Activated naive CD4-positive, alpha-beta T cell treated with anti-CD3 and anti-CD28 coated beads, Interleukin-2, amount 50 U/mL, for 72 hours (primary cell): ENCODE measurements around the gene BCAR1. TPM values are rescaled to one million over a fixed set of nuclear protein-coding genes. Genes with fewer than 3 reads are reported as not detected.

Source experiments
- ATAC-seq, 2 donors: fragments of 150-1000 bp; cut with Tn5 transposase; 2 replicates each; pipeline ENCODE4 v1.10.0; 2021; ENCODE audit warnings: mild to moderate bottlenecking in 2 of 2, moderate library complexity in 2 of 2
- DNase-seq, 2 donors: peaks; one replicate each; pipeline ENCODE4 v3.0.0; 2021 to 2022; ENCODE audit warnings: low spot score in 2 of 2
- H3K27ac Mint-ChIP-seq, 2 donors: one replicate each; pipeline ENCODE4 v1.8.0; 2022; ENCODE audit warnings: mild to moderate bottlenecking in 2 of 2, mixed read lengths in 2 of 2
- H3K36me3 Mint-ChIP-seq, 2 donors: one replicate each; pipeline ENCODE4 v1.8.0; 2022; ENCODE audit warnings: mixed read lengths in 2 of 2
- H3K9me3 Mint-ChIP-seq, 2 donors: one replicate each; pipeline ENCODE4 v1.8.0; 2022; ENCODE audit warnings: mixed read lengths in 2 of 2
- total RNA-seq, 2 donors: library from RNA; stranded (reverse); gene quantifications; one replicate each; pipeline ENCODE4 v1.2.3, GENCODE V29; 2022

The BCAR1 gene
- total RNA-seq, 2 donors from 2014 or later, result 0.16 to 0.71 TPM

DNA sequence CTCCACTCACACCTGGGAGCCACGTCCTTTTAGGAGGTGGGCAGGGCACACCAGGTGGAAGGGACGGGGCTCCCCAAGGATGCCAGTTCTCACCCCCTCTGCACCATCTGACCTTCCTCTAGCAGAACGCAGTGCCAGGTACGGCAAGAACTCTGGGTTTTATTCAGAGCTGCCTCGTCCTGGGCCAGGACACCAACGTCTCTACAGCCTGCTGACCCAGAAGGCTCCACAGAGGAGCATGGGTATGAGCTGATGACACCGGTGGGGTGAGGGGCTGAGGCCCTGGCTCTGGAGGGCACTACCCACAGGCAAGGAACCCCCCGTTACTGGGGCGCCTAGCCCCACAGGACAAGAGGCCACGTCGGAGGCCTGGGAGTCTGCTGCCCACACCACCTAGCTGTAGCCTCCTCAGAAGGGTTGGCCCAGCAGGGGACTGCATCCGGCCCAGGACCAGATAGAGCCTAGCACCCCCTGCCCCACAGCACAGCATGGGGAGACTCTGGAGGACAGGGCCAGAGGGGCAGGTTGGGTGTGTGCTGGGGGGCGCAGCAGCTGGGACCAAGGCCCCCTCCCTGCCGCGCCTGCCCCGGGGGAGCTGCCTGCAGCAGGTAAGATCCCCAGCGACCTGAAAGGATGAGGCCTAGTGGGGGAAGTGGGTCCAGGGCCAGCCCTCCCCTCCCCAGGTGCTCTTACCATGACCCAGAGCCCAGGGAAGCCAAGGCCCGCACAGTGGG, 13.9 kb downstream of the BCAR1 start:
- H3K9me3 Mint-ChIP-seq, result no peaks in the 10 kb centered on the region
- no peak overlapping the region for H3K27ac Mint-ChIP-seq
- DNase-seq (no peak), ATAC-seq (no peak)
- no peaks in the 10 kb centered on the region for H3K36me3 Mint-ChIP-seq

DNA sequence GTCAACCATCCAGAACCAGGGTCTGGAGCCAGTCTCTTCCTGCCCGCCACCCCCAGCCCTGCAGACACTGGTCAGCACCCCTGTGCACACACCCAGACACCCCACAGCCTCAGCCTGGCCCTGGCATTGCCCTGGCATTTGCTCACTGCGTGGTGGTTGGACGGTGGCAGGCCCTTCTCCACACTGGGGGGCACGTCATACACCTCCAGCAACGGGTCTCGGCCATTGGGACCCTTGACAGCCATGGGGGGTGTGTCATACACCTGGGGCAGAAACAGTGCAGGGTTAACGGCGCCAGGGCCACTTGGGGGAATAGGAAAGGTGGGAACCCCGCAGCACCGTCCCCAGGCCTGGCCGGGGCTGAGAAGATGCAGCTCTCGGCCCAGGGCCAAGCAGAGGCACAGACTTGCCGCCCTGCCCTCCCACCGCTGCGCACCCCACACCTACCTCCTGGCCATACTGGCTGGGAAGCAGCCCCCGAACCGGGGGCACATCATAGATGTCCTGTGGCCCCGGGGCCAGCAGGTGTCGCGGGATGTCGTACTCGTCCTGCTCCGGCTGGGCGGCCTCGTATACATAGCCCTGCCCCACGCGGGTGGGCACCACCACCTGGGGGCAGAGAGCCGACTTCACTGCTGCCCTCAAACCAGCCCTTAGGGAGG, 14.6 kb downstream of the BCAR1 start:
- H3K36me3 Mint-ChIP-seq, result no peaks in the 10 kb centered on the region
- no peak for DNase-seq
- H3K27ac Mint-ChIP-seq, result no peak overlapping the region
- no peak for ATAC-seq
- H3K9me3 Mint-ChIP-seq, result no peaks in the 10 kb centered on the region

DNA sequence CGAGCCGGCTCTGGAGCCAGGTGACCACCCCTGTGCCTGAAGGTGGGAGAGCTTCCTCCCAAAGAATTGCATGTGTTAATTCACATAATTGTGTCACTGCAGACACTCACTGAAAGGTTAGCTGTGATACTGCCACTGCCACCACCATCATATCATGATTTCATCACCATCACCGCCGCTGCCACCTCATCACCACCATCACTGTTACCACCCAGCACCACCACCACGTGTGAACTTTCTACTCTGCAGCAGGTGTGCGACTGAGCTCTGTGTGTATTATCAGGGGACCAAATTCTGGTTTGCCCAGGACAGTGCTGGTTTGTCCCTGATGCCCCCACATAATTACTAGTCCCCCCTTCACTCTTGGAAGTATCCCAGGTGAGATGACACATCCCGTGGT, 15.2 kb downstream of the BCAR1 start:
- Mint-ChIP-seq H3K9me3 (no peaks in the 10 kb centered on the region), H3K36me3 (no peaks in the 10 kb centered on the region), H3K27ac (no peak overlapping the region)
- peak; percentile 51 to 62 for ATAC-seq
- no peak for DNase-seq

DNA sequence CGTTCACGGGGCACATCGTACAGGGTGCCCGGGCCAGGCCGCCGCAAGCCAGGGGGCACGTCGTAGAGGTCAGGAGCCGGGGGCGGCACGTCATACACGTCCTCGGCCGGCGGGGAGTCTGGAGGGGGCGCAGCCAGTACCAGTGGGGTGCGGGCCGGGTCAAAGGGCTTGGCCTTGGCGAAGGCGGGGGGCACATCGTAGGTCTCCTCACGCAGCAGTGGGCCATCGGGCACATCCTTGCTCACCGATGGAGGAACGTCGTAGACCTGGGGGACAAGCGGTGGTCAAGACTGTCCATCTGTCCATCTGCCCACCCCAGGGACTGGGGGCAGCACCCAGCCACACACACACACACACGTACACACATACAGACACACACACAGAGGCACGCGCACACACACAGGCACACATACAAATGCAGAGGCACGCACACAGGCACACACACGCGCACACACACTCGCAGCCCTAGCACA, 15.7 kb downstream of the BCAR1 start:
- H3K9me3 Mint-ChIP-seq, result no peaks in the 10 kb centered on the region
- no peaks in the 10 kb centered on the region for H3K36me3 Mint-ChIP-seq
- no peak overlapping the region for H3K27ac Mint-ChIP-seq
- ATAC-seq (peak in 1 of 2 donors; percentile 5), DNase-seq (no peak)

DNA sequence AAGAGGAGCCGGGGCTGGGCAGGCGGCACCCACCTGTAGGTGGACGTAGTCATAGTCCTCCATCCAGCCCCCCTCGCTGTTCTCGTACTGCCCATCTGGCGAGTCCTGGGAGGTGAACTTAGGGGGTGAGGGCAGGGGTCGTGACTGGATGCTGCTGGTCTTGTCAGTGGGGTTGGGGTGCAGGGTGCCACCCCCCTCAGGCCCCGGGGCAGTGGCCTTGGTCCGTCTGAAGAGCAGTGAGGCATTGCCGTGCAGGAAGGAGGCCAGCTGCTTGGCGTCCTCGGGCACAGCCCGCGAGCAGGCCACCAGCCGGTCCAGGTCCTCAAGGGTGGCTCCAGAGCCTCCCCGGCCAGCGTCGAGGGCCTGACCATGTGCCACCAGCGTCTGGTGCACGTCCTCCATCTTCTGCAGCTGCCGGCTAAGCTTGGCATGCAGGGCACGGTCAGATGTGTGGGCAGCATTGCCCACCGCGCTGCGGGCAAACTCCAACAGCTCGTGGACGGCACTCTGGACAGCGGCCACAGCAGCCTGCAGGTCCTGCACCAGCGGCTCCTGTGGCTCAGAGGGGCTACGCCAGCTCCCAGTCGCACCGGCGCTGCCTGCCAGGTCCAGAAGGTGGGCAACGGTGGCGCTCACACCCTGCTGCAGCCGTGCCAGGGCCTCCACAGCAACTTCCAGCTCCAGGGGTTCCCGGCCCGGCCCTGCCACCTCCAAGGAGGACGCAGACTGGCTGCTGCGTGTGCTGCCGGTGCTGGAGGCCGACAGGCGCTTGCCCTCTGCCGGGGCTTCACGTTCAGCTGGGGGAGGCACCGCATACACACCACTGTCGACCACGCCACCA, 16.3 kb downstream of the BCAR1 start:
- ATAC-seq (no peak), DNase-seq (no peak)
- H3K27ac Mint-ChIP-seq, result no peak overlapping the region
- H3K36me3 Mint-ChIP-seq, result no peaks in the 10 kb centered on the region
- no peaks in the 10 kb centered on the region for H3K9me3 Mint-ChIP-seq

DNA sequence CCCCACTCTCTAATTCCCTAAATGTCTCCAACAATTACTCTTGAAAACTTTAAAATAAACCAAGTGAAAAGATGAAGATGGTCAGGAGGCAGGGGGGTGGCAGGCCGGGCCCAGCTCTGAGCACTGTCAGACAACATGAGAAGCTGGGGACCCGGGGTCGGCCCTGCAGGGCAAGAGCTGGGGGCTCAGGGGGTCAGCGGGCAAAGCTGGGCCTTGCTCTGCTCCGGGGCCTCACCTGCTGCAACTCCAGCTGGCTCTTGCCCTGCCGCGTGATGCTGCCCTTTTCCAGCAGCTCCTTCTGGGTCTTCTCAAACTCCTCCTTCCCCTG, 17.8 kb downstream of the BCAR1 start:
- Mint-ChIP-seq H3K36me3 (no peaks in the 10 kb centered on the region), H3K9me3 (no peaks in the 10 kb centered on the region), H3K27ac (no peak overlapping the region)
- DNase-seq (no peak), ATAC-seq (no peak)

DNA sequence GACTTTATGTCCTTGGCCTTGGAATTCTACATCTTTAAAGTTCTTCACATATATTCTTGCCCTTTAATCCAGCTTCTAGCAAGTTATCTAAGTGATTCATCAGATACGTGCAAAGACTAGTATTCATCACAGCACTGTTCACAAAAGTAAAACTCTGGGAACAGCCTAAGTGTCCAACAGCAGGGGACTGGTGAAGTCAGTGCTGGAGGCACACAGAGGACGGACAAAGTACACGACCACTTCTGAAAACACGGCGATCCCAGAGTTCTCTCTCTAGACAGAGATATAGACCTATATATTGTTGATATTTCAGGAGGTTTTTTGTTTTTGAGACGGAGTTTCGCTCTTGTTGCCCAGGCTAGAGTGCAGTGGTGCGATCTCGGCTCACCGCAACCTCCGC, 19.9 kb downstream of the BCAR1 start:
- no peak for DNase-seq
- ATAC-seq, result no peak
- H3K9me3 Mint-ChIP-seq, result no peaks in the 10 kb centered on the region
- H3K27ac Mint-ChIP-seq, result no peak overlapping the region
- H3K36me3 Mint-ChIP-seq, result no peaks in the 10 kb centered on the region

DNA sequence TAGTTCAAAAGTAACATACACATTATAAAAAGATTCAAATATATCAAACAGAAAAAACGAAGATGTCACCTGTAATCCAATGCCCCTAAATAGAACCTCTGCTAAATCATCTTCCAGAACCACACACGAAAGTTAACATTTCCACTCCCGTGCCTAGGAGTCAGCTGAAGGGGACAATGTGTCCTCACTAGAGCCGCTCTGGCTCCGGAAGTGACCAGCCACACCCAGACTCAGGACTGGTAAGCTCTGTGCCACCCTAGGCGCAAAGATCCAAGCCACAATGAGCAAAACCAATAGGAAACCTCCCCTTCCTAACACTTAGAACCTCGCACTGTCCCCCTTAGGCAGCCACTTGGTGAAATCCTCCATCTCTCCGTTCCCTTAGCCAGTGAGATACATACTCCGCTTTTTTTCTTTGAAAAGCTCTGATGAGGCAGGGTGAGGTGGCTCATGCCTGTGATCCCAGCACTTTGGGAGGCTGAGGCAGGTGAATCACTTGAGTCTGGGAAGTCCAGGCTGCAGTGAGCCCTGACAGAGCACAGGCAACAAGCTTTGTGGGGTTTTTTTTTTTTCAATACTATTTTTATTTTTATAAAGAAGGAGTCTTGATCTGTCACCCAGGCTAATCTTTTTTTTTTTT, 20.8 kb downstream of the BCAR1 start:
- no peak overlapping the region for H3K27ac Mint-ChIP-seq
- no peaks in the 10 kb centered on the region for H3K9me3 Mint-ChIP-seq
- ATAC-seq (no peak), DNase-seq (no peak)
- H3K36me3 Mint-ChIP-seq, result no peaks in the 10 kb centered on the region

DNA sequence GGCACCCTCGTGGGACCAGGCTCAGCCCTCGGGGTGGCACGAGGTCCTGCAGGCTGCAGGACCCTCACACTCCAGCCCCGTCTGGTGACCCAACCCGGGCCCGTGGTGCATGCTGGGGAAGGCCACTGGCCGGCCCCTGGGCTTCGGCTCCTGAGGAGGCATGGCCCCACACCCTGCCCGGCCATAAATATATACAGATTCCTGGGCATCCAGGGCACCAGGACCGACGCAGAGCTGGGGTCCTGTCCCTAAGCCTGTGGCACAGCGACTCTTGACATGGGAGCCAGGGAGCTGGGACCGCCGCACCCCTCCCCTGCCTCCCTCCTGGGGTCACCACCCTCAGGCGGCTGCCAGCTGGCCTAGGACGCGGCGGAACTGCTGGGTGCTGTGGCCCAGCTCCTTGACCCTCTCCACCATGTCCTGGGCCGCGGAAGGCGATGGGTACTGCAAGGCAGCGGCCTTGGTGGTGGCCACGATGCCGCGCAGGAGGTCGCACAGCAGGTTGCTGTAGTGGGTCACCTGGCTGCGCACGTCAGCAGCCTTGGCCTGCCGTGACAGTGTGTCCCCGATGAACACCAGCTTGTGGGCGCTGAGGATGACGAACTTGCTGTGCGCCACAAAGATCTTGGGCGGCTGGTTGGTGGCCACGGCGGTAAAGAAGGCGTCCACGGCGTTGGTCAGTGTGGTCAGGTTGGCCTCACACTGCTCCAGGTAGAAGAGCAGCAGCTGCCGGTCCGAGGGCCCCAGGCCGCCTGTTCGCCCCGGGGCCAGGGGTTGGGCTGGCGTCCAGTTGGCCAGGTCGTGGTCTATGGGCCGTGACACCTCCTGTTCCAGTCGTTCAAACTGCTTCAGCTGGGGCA, 22.0 kb downstream of the BCAR1 start:
- no peak for ATAC-seq
- no peak for DNase-seq
- Mint-ChIP-seq H3K9me3 (no peaks in the 10 kb centered on the region), H3K27ac (no peak overlapping the region), H3K36me3 (no peaks in the 10 kb centered on the region)

DNA sequence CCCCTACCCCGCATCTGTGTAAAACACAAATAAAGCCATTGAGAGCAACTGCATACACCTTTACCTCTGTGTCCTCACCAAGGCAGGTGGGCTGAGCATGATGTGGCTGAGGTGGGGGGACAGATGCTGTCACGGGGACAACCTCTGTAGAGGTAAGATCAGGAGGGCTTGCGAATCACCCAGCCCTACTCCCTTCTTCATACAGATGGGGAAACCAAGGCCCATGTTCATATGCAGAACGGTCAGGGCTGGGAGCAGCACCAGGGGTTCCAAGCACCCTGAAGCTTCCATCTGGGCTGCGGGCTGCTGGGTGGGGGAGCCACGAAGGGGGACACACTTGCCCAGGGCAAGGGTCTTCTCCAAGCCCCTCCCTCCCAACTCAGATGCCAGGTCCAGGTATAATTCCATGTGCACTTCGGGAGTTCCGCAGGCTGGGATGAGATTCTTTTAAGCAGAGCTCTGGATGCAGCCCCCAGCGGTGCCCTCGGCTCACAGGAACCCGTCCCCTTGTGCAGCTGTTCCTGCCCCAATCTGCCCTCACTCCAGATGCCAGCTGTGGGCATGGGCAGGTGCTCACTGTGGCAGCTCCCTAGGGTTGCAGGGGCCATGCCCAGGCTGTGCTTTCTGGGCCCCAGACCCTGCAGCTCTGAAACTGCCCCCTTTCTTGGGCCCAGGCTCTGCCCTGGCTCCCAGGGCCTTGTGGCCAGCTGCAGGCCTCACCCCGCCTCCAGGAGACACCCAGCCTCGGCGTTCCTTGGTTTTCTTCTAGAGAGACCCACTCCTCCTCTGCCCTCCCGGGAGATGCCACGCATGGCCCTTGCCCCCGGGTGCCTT, 23.1 kb downstream of the BCAR1 start:
- Mint-ChIP-seq H3K9me3 (no peaks in the 10 kb centered on the region), H3K36me3 (no peaks in the 10 kb centered on the region), H3K27ac (no peak overlapping the region)
- no peak for ATAC-seq
- no peak for DNase-seq

DNA sequence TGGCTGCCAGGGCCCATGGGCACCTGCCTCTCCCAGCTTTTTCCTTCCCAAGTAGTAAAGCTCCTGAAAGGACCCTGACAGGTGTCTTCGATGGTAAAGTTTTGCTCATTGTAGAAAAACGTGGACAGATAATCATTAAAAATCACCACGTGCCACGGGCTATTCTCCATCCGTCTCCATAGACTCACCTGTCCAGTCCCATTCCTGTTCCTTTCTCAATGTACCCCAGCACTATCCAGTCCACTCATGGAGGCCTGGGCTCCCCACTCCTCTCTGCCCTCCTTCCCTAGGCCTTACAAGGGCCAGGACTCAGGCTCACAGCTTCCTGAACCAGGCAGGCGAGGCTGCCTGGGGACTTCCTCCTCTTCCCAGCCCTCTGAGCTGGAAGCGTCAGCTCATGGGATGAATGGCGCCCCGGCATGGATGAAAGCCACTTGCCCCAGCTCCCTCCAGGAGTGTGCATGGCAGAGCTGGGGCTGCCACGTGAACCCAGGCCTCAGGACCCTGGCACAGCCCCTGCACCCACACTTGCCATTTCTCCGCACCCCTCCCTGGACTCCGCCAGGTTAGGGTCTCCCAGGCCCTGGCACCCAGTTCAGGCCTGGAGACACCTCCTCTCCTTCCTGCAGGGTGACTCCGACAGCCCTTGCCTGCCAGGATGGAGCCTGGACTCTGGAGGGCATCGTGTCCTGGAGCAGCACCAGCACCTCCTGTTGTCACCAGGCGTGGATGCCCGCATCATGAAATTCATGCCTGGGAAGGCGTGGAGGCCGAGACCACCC, 23.9 kb downstream of the BCAR1 start:
- Mint-ChIP-seq H3K36me3 (no peaks in the 10 kb centered on the region), H3K9me3 (no peaks in the 10 kb centered on the region), H3K27ac (no peak overlapping the region)
- no peak for ATAC-seq
- no peak for DNase-seq

DNA sequence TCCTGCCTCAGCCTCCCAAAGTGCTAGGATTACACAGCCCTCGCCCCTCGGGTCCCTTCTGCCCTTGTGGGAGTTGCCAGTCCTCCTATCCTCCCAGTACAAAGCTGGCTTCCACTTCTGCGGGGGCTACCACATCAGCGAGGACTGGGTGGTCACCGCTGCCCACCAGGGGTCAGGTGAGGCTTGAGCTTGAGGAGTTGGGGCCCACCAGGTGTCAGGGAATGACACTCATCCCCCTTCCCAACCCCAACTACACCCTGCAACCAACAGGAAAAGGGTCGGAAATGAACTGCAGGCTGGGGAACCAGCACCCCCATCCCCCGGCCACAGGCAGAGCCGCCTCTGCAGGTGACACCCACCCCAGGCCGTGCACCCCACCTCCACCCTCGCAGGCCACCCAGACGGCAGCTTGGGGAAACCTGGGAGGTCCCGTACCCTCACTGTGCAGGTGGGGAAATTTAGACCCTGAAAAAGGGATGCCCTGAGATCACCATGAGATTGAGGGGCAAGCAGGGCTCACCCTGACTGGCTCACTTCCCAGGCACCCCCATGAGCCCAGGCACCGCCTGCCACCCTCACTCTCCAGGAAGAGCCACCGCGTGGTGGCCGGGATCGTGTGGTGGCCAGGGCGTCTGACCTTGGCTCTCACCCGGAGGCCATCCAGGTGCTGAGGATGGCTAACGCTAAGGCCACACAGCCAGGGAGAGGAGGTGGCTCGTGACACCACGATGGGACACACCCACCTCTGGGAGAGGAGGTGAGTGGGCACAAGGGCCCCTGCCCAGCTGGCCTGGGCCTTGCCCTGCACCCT, 24.7 kb downstream of the BCAR1 start:
- H3K9me3 Mint-ChIP-seq, result no peaks in the 10 kb centered on the region
- H3K36me3 Mint-ChIP-seq, result no peaks in the 10 kb centered on the region
- no peak for ATAC-seq
- no peak for DNase-seq
- H3K27ac Mint-ChIP-seq, result no peak overlapping the region

DNA sequence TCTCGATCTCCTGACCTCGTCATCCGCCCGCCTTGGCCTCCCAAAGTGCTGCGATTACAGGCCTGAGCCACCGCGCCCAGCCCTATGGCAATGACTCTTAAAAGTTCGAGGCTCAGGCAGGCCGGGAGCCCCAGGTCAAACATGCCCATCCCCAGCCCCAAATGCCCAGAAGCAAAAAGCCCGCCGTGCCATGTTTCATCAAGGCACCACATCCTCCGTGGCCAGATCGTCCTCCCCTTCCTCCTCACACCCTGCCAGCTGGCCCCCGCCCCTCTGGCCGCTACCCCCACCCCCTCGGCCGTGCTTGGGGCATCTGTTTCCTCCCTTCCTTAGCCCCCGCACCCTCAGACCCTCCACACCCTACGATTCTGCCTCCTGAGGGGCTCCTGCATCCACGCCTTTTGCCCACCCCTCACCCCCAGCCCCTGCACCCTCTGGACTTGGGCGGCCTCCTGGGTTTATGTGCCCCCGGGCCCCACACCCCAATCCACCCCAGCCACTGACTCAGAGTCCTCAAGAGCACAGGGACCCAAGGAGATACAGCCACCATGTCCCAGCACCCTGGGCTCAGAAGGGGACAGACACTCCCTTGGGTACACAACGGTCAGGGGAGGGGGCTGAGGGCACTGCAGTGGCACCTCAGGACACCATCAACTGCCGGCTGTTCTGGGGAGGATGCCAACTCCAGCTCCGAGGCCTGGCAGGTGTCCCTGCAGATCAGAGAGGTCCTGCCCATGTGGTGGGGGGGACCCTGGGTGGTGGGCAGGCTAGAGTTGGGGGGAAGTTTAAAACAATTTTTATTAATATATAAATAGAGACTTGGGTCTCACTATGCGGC, 25.5 kb downstream of the BCAR1 start:
- no peak for DNase-seq
- ATAC-seq, result no peak
- Mint-ChIP-seq H3K9me3 (no peaks in the 10 kb centered on the region), H3K36me3 (no peaks in the 10 kb centered on the region), H3K27ac (no peak overlapping the region)
